ENCODE measurements around the gene POLD1.

The POLD1 gene

GRCh38 chr19:50399368-50399745 is 15.2 kb downstream of the POLD1 start:
- H3K4me1 ChIP-seq (ENCODE audit: low read length), result no peaks in the 10 kb centered on the region
- H2AFZ ChIP-seq (ENCODE audit: low read depth, low read length), result no peak overlapping the region
- no peaks in the 10 kb centered on the region for H3K27me3 ChIP-seq (ENCODE audit: low read depth, low read length)
- no peak overlapping the region for H3K9ac ChIP-seq (ENCODE audit: low read length)
- no peak for TF ChIP-seq CTCF (IDR thresholded peaks at IDR 0.05; ENCODE audit: low read depth, low read length)
- no peak for TF ChIP-seq EZH2phosphoT487 (IDR thresholded peaks at IDR 0.05; ENCODE audit: low read depth)
- H3K4me3 ChIP-seq (ENCODE audit: low read length), result no peak overlapping the region
- H3K79me2 ChIP-seq (ENCODE audit: low read length), result peaks cover 55% of the 10 kb centered on the region
- H3K27ac ChIP-seq (ENCODE audit: low read length), result no peak overlapping the region
- H3K4me2 ChIP-seq (ENCODE audit: low read length), result no peak overlapping the region
- peaks cover 46% of the 10 kb centered on the region for H3K36me3 ChIP-seq (replicated peaks; ENCODE audit: low read depth, low read length)
- no peaks in the 10 kb centered on the region for H3K9me3 ChIP-seq (ENCODE audit: insufficient read depth, low read length)
- H4K20me1 ChIP-seq (ENCODE audit: insufficient read depth, low read length), result peaks cover 10% of the 10 kb centered on the region; the same call in 1 of the 2 replicates

- no peak for TF ChIP-seq EZH2phosphoT487 (IDR thresholded peaks at IDR 0.05; ENCODE audit: low read depth)
- peak; percentile 17; the same call in 1 of the 2 replicates for TF ChIP-seq CTCF (IDR thresholded peaks at IDR 0.05; ENCODE audit: low read depth, low read length)
- Histone ChIP-seq H3K4me2 (ENCODE audit: low read length) (no peak overlapping the region), H2AFZ (ENCODE audit: low read depth, low read length) (no peak overlapping the region), H3K79me2 (ENCODE audit: low read length) (peaks cover 32% of the 10 kb centered on the region), H3K36me3 (replicated peaks; ENCODE audit: low read depth, low read length) (peaks cover 52% of the 10 kb centered on the region), H4K20me1 (ENCODE audit: insufficient read depth, low read length) (0 out of 2 replicates have a peak, but pooled peaks cover 7% of the 10 kb centered on the region), H3K27me3 (ENCODE audit: low read depth, low read length) (no peaks in the 10 kb centered on the region), H3K9me3 (ENCODE audit: insufficient read depth, low read length) (no peaks in the 10 kb centered on the region), H3K27ac (ENCODE audit: low read length) (no peak overlapping the region), H3K4me3 (ENCODE audit: low read length) (no peak overlapping the region), H3K9ac (ENCODE audit: low read length) (no peak overlapping the region), H3K4me1 (ENCODE audit: low read length) (no peaks in the 10 kb centered on the region)
These were observed 17.7 kb downstream of the POLD1 start for GRCh38 chr19:50401605-50402450.

GRCh38 chr19:50402544-50403301 is 18.6 kb downstream of the POLD1 start:
- TF ChIP-seq EZH2phosphoT487 (IDR thresholded peaks at IDR 0.05; ENCODE audit: low read depth) (no peak), CTCF (IDR thresholded peaks at IDR 0.05; ENCODE audit: low read depth, low read length) (no peak)
- H3K27ac ChIP-seq (ENCODE audit: low read length), result no peak overlapping the region
- H3K9me3 ChIP-seq (ENCODE audit: insufficient read depth, low read length), result no peaks in the 10 kb centered on the region
- peaks cover 56% of the 10 kb centered on the region for H3K36me3 ChIP-seq (replicated peaks; ENCODE audit: low read depth, low read length)
- 0 out of 2 replicates have a peak, but pooled peaks cover 6% of the 10 kb centered on the region for H4K20me1 ChIP-seq (ENCODE audit: insufficient read depth, low read length)
- no peak overlapping the region for H3K9ac ChIP-seq (ENCODE audit: low read length)
- H3K79me2 ChIP-seq (ENCODE audit: low read length), result peaks cover 24% of the 10 kb centered on the region
- no peak overlapping the region for H3K4me2 ChIP-seq (ENCODE audit: low read length)
- H3K4me1 ChIP-seq (ENCODE audit: low read length), result no peaks in the 10 kb centered on the region
- H3K4me3 ChIP-seq (ENCODE audit: low read length), result no peak overlapping the region
- no peak overlapping the region for H2AFZ ChIP-seq (ENCODE audit: low read depth, low read length)
- no peaks in the 10 kb centered on the region for H3K27me3 ChIP-seq (ENCODE audit: low read depth, low read length)

Measured in OCI-LY3 (cell line).